ENCODE results near the gene PRR11. TPM values are rescaled to one million over a fixed set of nuclear protein-coding genes. Genes with fewer than 3 reads are reported as not detected.
"Not testable (repeated sequence)": the region's sequence is repeated elsewhere in the genome, so short reads cannot be mapped to it uniquely, and the experiment has no call there.

The PRR11 gene
- total RNA-seq, 2 donors from 2014 or later: 0.33 TPM; not detected in 1

GRCh38 chr17:59220328-59221158 is 65.0 kb downstream of the PRR11 start, which contains the start of gene GDPD1:
Gene GDPD1 (plus strand): TSS chr17:59220511. CDS start chr17:59220610, 99 bp downstream.
- peak; percentile 96 to 98 (median 97) for DNase-seq
- Histone ChIP-seq H3K4me3 (peak within 1 kb of the TSS; percentile 43 to 66), H3K27ac (peak within 1 kb of the TSS; percentile 65 to 76 (median 72)), H3K27me3 (no peaks in the 10 kb centered on the region), H3K9me3 (no peaks in the 10 kb centered on the region), H3K36me3 (replicated peaks in 1 of 2; ENCODE audit: insufficient read depth in 1 of 2, low read depth in 2 of 2) (no peaks in the 10 kb centered on the region), H3K4me1 (peaks cover 4% of the 10 kb centered on the region)
- intact Hi-C loops (cut with DNase I): no loop called here
- WGBS, 2 donors: 0% methylated on average over 36 to 59 of the region's 60 CpGs
- ATAC-seq: peak; percentile 98
- peak; percentile 39 to 78 (median 71) for TF ChIP-seq POLR2A (IDR thresholded peaks at IDR 0.05)
- peak; percentile 49 to 91 (median 76) for TF ChIP-seq CTCF (IDR thresholded peaks at IDR 0.05)

- no peak for TF ChIP-seq POLR2A (IDR thresholded peaks at IDR 0.05)
- no peak for TF ChIP-seq CTCF (IDR thresholded peaks at IDR 0.05)
- no peaks in the 10 kb centered on the region for H3K36me3 ChIP-seq (replicated peaks in 1 of 2; ENCODE audit: insufficient read depth in 1 of 2, low read depth in 2 of 2)
- no peak for ATAC-seq
- WGBS, 2 donors: 8% methylated on average over 14 to 17 of the region's 17 CpGs
- no peaks in the 10 kb centered on the region for H3K9me3 ChIP-seq
- H3K4me3 ChIP-seq: peak overlapping the region; percentile 43 to 66
- H3K27ac ChIP-seq: peak overlapping the region; percentile 65 to 76 (median 72)
- H3K27me3 ChIP-seq: no peaks in the 10 kb centered on the region
- peak in 1 of 4 donors; percentile 15 for DNase-seq
- intact Hi-C loops (cut with DNase I): no loop called here
- peaks cover 4% of the 10 kb centered on the region for H3K4me1 ChIP-seq
Observed at GRCh38 chr17:59221159-59221847, 65.8 kb downstream of the PRR11 start.

- Histone ChIP-seq H3K4me1 (peaks cover 4% of the 10 kb centered on the region), H3K27me3 (no peaks in the 10 kb centered on the region), H3K27ac (no peak overlapping the region), H3K36me3 (replicated peaks in 1 of 2; ENCODE audit: insufficient read depth in 1 of 2, low read depth in 2 of 2) (no peaks in the 10 kb centered on the region), H3K4me3 (no peak overlapping the region), H3K9me3 (no peaks in the 10 kb centered on the region)
- no peak for ATAC-seq
- WGBS, 2 donors: 84 to 93% methylated on average over 7 of the region's 7 CpGs
- TF ChIP-seq POLR2A (IDR thresholded peaks at IDR 0.05) (no peak), CTCF (IDR thresholded peaks at IDR 0.05) (no peak)
- intact Hi-C loops (cut with DNase I): no loop called here
- no peak for DNase-seq
Observed at GRCh38 chr17:59223813-59224212, 68.3 kb downstream of the PRR11 start.

- DNase-seq; H3K27ac ChIP-seq; ATAC-seq; H3K9me3 ChIP-seq; H3K4me1 ChIP-seq; intact Hi-C loops (cut with DNase I); H3K36me3 ChIP-seq (replicated peaks in 1 of 2; ENCODE audit: insufficient read depth in 1 of 2, low read depth in 2 of 2); H3K27me3 ChIP-seq; H3K4me3 ChIP-seq: not testable (repeated sequence)
- 78 to 93% methylated on average over 1 of the region's 1 CpG for WGBS, 2 donors
Observed at GRCh38 chr17:59228588-59228987, 73.0 kb downstream of the PRR11 start.

GRCh38 chr17:59230764-59231163 is 75.2 kb downstream of the PRR11 start:
- Histone ChIP-seq H3K27ac (no peak overlapping the region), H3K9me3 (no peaks in the 10 kb centered on the region), H3K4me1 (no peaks in the 10 kb centered on the region), H3K4me3 (no peak overlapping the region), H3K27me3 (no peaks in the 10 kb centered on the region), H3K36me3 (replicated peaks in 1 of 2; ENCODE audit: insufficient read depth in 1 of 2, low read depth in 2 of 2) (no peaks in the 10 kb centered on the region)
- TF ChIP-seq CTCF (IDR thresholded peaks at IDR 0.05) (no peak), POLR2A (IDR thresholded peaks at IDR 0.05) (no peak)
- no peak for DNase-seq
- intact Hi-C loops (cut with DNase I): no loop called here
- no peak for ATAC-seq
- WGBS, 2 donors: 84 to 86% methylated on average over 3 of the region's 3 CpGs

Measured in body of pancreas (tissue), 4 donors.